ENCODE measurements around the gene FILIP1L. TPM values are rescaled to one million over a fixed set of nuclear protein-coding genes. Genes with fewer than 3 reads are reported as not detected.
"Not testable (repeated sequence)": the region's sequence is repeated elsewhere in the genome, so short reads cannot be mapped to it uniquely, and the experiment has no call there.

Gene FILIP1L
- total and polyA plus RNA-seq, 2 of the 4 experiments (the other 2 are of a cell fraction), result 11.5 to 19.9 TPM

DNA sequence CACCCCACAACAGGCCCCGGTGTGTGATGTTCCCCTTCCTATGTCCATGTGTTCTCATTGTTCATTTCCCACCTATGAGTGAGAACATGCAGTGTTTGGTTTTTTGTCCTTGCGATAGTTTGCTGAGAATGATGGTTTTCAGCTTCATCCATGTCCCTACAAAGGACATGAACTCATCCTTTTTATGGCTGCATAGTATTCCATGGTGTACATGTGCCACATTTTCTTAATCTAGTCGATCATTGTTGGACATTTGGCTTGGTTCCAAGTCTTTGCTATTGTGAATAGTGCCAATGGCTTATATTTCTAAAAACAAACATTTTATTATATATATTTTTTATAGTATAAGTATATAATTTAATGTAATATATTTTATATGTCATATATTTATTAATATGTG lies 62.8 kb downstream of the FILIP1L start:
- POLR2A ChIA-PET (ENCODE audit: unreplicated experiment), result interaction anchor here (0.6 kb wide), 1 partner anchor 188 kb away, joined by 4 read pairs; no protein-coding TSS in a partner anchor
- CTCF ChIA-PET, result not testable (repeated sequence)

More for the DNA sequence above, 62.8 kb downstream of the FILIP1L start:
- H3K9me1 ChIP-seq (ENCODE audit: insufficient read depth, low read length); H3K14ac ChIP-seq (replicated peaks; ENCODE audit: low read depth, low read length); H3K4me2 ChIP-seq (ENCODE audit: low read depth, low read length); H2BK20ac ChIP-seq (ENCODE audit: low read depth, low read length); H2AK9ac ChIP-seq (replicated peaks; ENCODE audit: low read depth, low read length, poor library complexity); DNase-seq; BruUV-seq (replicated peaks); H3K56ac ChIP-seq (ENCODE audit: extremely low read depth, insufficient read depth, low read length); dilution Hi-C loops (cut with HindIII; ENCODE audit: low sequenced_read_pairs, unreplicated experiment); H3K4ac ChIP-seq (ENCODE audit: low read depth, low read length); H4K5ac ChIP-seq (ENCODE audit: low read depth, low read length); H4K20me1 ChIP-seq (ENCODE audit: insufficient read depth, low read length); H2AFZ ChIP-seq (replicated peaks; ENCODE audit: low read length, poor library complexity); H3K4me1 ChIP-seq (ENCODE audit: control insufficient read depth, insufficient read depth, low read length); H2BK120ac ChIP-seq (ENCODE audit: low read depth, low read length); H4K8ac ChIP-seq (ENCODE audit: low read depth in 2 of 2, low read length in 2 of 2); H4K91ac ChIP-seq (ENCODE audit: insufficient read depth, low read depth, low read length); intact Hi-C loops (cut with micrococcal nuclease); H3K9ac ChIP-seq (ENCODE audit: low read depth, low read length); H3K18ac ChIP-seq (ENCODE audit: low read depth, low read length); H3K36me3 ChIP-seq (ENCODE audit: control insufficient read depth, insufficient read depth, low read length); H3K4me3 ChIP-seq (ENCODE audit: insufficient read depth, low read depth, low read length); H3K79me1 ChIP-seq (ENCODE audit: low read depth in 1 of 2, low read length in 2 of 2); H2BK5ac ChIP-seq (ENCODE audit: low read depth, low read length, poor library complexity, severe bottlenecking); ATAC-seq (ENCODE audit: low read depth); H3K23ac ChIP-seq (ENCODE audit: low read depth, low read length); H2AK5ac ChIP-seq (ENCODE audit: low read depth, low read length); H2BK15ac ChIP-seq (ENCODE audit: low read depth, low read length); H3K27ac ChIP-seq (ENCODE audit: insufficient read depth, low read length); H3K27me3 ChIP-seq (ENCODE audit: control insufficient read depth, insufficient read depth, low read length); H3K9me3 ChIP-seq (ENCODE audit: control insufficient read depth, insufficient read depth, low read length): not testable (repeated sequence)
- in situ Hi-C loops (cut with MboI; ENCODE audit: low sequenced_read_pairs), result loop anchor here (25.0 kb wide), 2 partner anchors 89 to 189 kb away; no protein-coding TSS in a partner anchor
- no CpG with 5 or more reads among the region's 3 CpGs for WGBS, 2 experiments (ENCODE audit: extremely low coverage in 2 of 2, insufficient read length in 1 of 2)

Measured in IMR-90 (cell line).